Panc1 (cell line): ENCODE results near the gene NCKAP5L. TPM values are rescaled to one million over a fixed set of nuclear protein-coding genes. Genes with fewer than 3 reads are reported as not detected.

Experiments used
- ATAC-seq: fragments of 200-7000 bp; cut with Tn5 transposase; 2 replicates; pipeline ENCODE4 v1.9.1; 2020; ENCODE audit warnings: mild to moderate bottlenecking, moderate library complexity
- BruUV-seq: library from RNA; stranded (reverse); fragments of 400-500 nt; replicated peaks from 2 replicates; lab custom pipeline; 2021; lab: Mats Ljungman, UMichigan
- CTCF ChIA-PET: fragments of 300-600 bp; sonication (Branson Sonifier 250); formaldehyde crosslinking; loops from one replicate; lab custom pipeline; 2022; ENCODE audit warnings: antibody characterized with exemption; lab: Charles Lee
- POLR2A ChIA-PET: fragments of 300-600 bp; sonication (Branson Sonifier 250); formaldehyde crosslinking; loops from one replicate; lab custom pipeline; 2022; ENCODE audit warnings: antibody characterized with exemption; lab: Charles Lee
- DNase-seq: peaks from one replicate; pipeline ENCODE4 v3.0.0-alpha.2; 2010; ENCODE audit warnings: low read depth, low spot score
- H3K27ac ChIP-seq: 2 replicates; pipeline ENCODE4 v1.5.1; 2011; ENCODE audit warnings: mild to moderate bottlenecking, low read length, inconsistent platforms
- H3K27me3 ChIP-seq: fragments of 200-500 bp; sonication (Bioruptor generic); 2 replicates; pipeline ENCODE4 v1.6.0; 2014; ENCODE audit warnings: low read length, inconsistent platforms; ENCODE audit not compliant: control insufficient read depth, insufficient read depth
- H3K36me3 ChIP-seq: fragments of 200-500 bp; sonication (Bioruptor generic); 2 replicates; pipeline ENCODE4 v1.5.1; 2014; ENCODE audit warnings: inconsistent platforms, mild to moderate bottlenecking, low read length, moderate library complexity; ENCODE audit not compliant: control insufficient read depth, insufficient read depth
- H3K4me1 ChIP-seq: 2 replicates; pipeline ENCODE4 v1.5.1; 2011; ENCODE audit warnings: inconsistent platforms, mild to moderate bottlenecking, low read length, moderate library complexity; ENCODE audit not compliant: control insufficient read depth, insufficient read depth
- H3K4me3 ChIP-seq, 2 experiments: 2 replicates each; pipeline ENCODE4 v1.5.1; 2011 to 2012; ENCODE audit warnings: low read depth in 2 of 2, low read length in 2 of 2, mild to moderate bottlenecking in 2 of 2, inconsistent platforms in 1 of 2, moderate library complexity in 1 of 2
- H3K9me3 ChIP-seq: fragments of 200-500 bp; sonication (Bioruptor generic); 2 replicates; pipeline ENCODE4 v1.5.1; 2014; ENCODE audit warnings: low read depth, mild to moderate bottlenecking, inconsistent platforms, low read length, moderate library complexity; ENCODE audit not compliant: control insufficient read depth, insufficient read depth
- POLR2AphosphoS5 ChIP-seq: IDR thresholded peaks from 2 replicates; pipeline ENCODE4 v1.6.1; 2012; ENCODE audit warnings: mild to moderate bottlenecking, low read depth, low read length, moderate library complexity
- SIN3A ChIP-seq: IDR thresholded peaks from 2 replicates; pipeline ENCODE4 v1.6.1; 2012; ENCODE audit warnings: low read depth, mild to moderate bottlenecking, low read length, moderate library complexity, borderline replicate concordance; ENCODE audit not compliant: insufficient read depth
- TCF7L2 ChIP-seq: IDR thresholded peaks from 2 replicates; pipeline ENCODE4 v1.6.1; 2011; ENCODE audit warnings: mild to moderate bottlenecking, low read depth, low read length, inconsistent platforms
- in situ Hi-C: cut with HindIII; loops from 2 replicates; pipeline ENCODE4 v1.10.0; 2016; ENCODE audit warnings: low sequenced_read_pairs, low pct_unique_long_range_greater_than_20kb
- intact Hi-C: fragments of 100-400 bp; cut with micrococcal nuclease; formaldehyde crosslinking; loops from one replicate; pipeline ENCODE4 v1.10.0; 2022; ENCODE audit not compliant: unreplicated experiment
- total RNA-seq: library from RNA; stranded (reverse); gene quantifications from one replicate; pipeline ENCODE4 v1.2.1, GENCODE V29; 2021; ENCODE audit not compliant: unreplicated experiment
- TF ChIP-seq, protein P1 (sequence below), 2 experiments: IDR thresholded peaks; 2 replicates each; pipeline ENCODE4 v1.6.1; 2011 to 2012; ENCODE audit warnings: low read depth in 2 of 2, control low read depth in 1 of 2, low read length in 1 of 2, mild to moderate bottlenecking in 1 of 2, moderate library complexity in 1 of 2; ENCODE audit not compliant: insufficient read depth in 1 of 2
- TF ChIP-seq, protein P2 (sequence below): fragments of 450-650 bp; IDR thresholded peaks from 2 replicates; pipeline ENCODE4 v1.5.1; 2017; ENCODE audit warnings: mild to moderate bottlenecking

Gene NCKAP5L
- total RNA-seq, 1 experiment from 2014 or later = 17.3 TPM

DNA sequence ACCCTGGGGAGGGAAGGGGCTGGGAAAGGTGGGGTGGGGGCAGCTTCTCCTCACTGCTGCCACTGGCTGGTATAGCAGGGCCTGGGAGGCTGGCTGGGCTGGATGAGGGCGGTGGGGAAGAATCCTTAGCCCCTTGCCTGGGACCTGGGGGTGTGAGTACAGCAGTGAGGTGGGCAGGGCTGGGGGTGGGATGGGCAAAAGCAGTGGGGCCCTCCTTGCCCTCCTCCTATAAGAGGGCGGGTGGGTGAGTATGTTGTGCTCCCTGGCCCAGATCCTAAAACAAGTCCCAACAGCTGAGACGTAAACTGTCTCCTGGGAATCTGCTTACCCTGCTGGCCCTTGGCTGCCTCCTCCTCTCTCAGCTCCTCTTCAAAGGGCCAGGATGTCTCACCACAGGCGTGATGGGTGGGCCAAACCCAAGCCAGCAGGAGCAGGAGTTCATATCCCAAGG is 2.2 kb downstream of the NCKAP5L start:
- 0 out of 2 replicates have a peak, but pooled peaks cover 3% of the 10 kb centered on the region for H3K36me3 ChIP-seq
- no peak overlapping the region for H3K4me3 ChIP-seq
- H3K9me3 ChIP-seq = no peaks in the 10 kb centered on the region
- H3K27me3 ChIP-seq = no peaks in the 10 kb centered on the region
- TF ChIP-seq TCF7L2 = no peak
- no peak for TF ChIP-seq POLR2AphosphoS5
- TF ChIP-seq SIN3A = no peak
- TF ChIP-seq, protein P1, sequence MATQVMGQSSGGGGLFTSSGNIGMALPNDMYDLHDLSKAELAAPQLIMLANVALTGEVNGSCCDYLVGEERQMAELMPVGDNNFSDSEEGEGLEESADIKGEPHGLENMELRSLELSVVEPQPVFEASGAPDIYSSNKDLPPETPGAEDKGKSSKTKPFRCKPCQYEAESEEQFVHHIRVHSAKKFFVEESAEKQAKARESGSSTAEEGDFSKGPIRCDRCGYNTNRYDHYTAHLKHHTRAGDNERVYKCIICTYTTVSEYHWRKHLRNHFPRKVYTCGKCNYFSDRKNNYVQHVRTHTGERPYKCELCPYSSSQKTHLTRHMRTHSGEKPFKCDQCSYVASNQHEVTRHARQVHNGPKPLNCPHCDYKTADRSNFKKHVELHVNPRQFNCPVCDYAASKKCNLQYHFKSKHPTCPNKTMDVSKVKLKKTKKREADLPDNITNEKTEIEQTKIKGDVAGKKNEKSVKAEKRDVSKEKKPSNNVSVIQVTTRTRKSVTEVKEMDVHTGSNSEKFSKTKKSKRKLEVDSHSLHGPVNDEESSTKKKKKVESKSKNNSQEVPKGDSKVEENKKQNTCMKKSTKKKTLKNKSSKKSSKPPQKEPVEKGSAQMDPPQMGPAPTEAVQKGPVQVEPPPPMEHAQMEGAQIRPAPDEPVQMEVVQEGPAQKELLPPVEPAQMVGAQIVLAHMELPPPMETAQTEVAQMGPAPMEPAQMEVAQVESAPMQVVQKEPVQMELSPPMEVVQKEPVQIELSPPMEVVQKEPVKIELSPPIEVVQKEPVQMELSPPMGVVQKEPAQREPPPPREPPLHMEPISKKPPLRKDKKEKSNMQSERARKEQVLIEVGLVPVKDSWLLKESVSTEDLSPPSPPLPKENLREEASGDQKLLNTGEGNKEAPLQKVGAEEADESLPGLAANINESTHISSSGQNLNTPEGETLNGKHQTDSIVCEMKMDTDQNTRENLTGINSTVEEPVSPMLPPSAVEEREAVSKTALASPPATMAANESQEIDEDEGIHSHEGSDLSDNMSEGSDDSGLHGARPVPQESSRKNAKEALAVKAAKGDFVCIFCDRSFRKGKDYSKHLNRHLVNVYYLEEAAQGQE (IDR thresholded peaks at IDR 0.05; ENCODE audit: insufficient read depth in 1 of 2, low read depth in 2 of 2, low read length in 1 of 2) = no peak
- TF ChIP-seq, protein P2, sequence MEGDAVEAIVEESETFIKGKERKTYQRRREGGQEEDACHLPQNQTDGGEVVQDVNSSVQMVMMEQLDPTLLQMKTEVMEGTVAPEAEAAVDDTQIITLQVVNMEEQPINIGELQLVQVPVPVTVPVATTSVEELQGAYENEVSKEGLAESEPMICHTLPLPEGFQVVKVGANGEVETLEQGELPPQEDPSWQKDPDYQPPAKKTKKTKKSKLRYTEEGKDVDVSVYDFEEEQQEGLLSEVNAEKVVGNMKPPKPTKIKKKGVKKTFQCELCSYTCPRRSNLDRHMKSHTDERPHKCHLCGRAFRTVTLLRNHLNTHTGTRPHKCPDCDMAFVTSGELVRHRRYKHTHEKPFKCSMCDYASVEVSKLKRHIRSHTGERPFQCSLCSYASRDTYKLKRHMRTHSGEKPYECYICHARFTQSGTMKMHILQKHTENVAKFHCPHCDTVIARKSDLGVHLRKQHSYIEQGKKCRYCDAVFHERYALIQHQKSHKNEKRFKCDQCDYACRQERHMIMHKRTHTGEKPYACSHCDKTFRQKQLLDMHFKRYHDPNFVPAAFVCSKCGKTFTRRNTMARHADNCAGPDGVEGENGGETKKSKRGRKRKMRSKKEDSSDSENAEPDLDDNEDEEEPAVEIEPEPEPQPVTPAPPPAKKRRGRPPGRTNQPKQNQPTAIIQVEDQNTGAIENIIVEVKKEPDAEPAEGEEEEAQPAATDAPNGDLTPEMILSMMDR = no peak
- BruUV-seq = no TSS peak
- peaks cover 21% of the 10 kb centered on the region for H3K4me1 ChIP-seq
- ATAC-seq = no peak
- in situ Hi-C loops = no loop called here
- intact Hi-C loops = no loop called here
- ChIA-PET POLR2A (no interaction called here), CTCF (no interaction called here)
- DNase-seq = no peak
- H3K27ac ChIP-seq = no peak overlapping the region

- ChIA-PET POLR2A (no interaction called here), CTCF (no interaction called here)
- Histone ChIP-seq H3K36me3 (0 out of 2 replicates have a peak, but pooled peaks cover 3% of the 10 kb centered on the region), H3K27me3 (no peaks in the 10 kb centered on the region), H3K9me3 (no peaks in the 10 kb centered on the region), H3K27ac (no peak overlapping the region), H3K4me1 (peaks cover 21% of the 10 kb centered on the region), H3K4me3 (no peak overlapping the region)
- in situ Hi-C loops (no loop called here), intact Hi-C loops (no loop called here)
- TF ChIP-seq TCF7L2 = no peak
- no peak for TF ChIP-seq POLR2AphosphoS5
- TF ChIP-seq, protein P2 = no peak
- no peak for TF ChIP-seq SIN3A
- TF ChIP-seq, protein P1 (IDR thresholded peaks at IDR 0.05; ENCODE audit: insufficient read depth in 1 of 2, low read depth in 2 of 2, low read length in 1 of 2) = no peak
- DNase-seq = no peak
- ATAC-seq = no peak
- no TSS peak for BruUV-seq
Observed at GRCh38 chr12:49825360-49825970, 2.7 kb downstream of the NCKAP5L start.
